Activated naive CD8-positive, alpha-beta T cell treated with anti-CD3 and anti-CD28 coated beads, Interleukin-2, amount 50 U/mL, for 24 hours (primary cell): ENCODE results near the gene FGGY.
A peak's percentile ranks its signal among the peaks of the same experiment; 100 is the strongest.
"Not testable (repeated sequence)": the region's sequence is repeated elsewhere in the genome, so short reads cannot be mapped to it uniquely, and the experiment has no call there.

Source experiments
- ATAC-seq: fragments of 150-1000 bp; cut with Tn5 transposase; one replicate; pipeline ENCODE4 v1.10.0; 2021
- DNase-seq: peaks from one replicate; pipeline ENCODE4 v3.0.0; 2021
- H3K27ac Mint-ChIP-seq: one replicate; pipeline ENCODE4 v1.8.0; 2021; ENCODE audit warnings: mild to moderate bottlenecking, mixed read lengths
- H3K27me3 Mint-ChIP-seq: one replicate; pipeline ENCODE4 v1.8.0; 2021; ENCODE audit warnings: mixed read lengths
- H3K36me3 Mint-ChIP-seq: one replicate; pipeline ENCODE4 v1.8.0; 2021; ENCODE audit warnings: low read depth, mixed read lengths
- H3K4me1 Mint-ChIP-seq: one replicate; pipeline ENCODE4 v1.8.0; 2021; ENCODE audit warnings: mixed read lengths
- H3K4me3 Mint-ChIP-seq: one replicate; pipeline ENCODE4 v1.8.0; 2021; ENCODE audit warnings: mild to moderate bottlenecking, moderate library complexity, mixed read lengths
- H3K9me3 Mint-ChIP-seq: one replicate; pipeline ENCODE4 v1.8.0; 2021; ENCODE audit warnings: mixed read lengths

Gene FGGY

DNA sequence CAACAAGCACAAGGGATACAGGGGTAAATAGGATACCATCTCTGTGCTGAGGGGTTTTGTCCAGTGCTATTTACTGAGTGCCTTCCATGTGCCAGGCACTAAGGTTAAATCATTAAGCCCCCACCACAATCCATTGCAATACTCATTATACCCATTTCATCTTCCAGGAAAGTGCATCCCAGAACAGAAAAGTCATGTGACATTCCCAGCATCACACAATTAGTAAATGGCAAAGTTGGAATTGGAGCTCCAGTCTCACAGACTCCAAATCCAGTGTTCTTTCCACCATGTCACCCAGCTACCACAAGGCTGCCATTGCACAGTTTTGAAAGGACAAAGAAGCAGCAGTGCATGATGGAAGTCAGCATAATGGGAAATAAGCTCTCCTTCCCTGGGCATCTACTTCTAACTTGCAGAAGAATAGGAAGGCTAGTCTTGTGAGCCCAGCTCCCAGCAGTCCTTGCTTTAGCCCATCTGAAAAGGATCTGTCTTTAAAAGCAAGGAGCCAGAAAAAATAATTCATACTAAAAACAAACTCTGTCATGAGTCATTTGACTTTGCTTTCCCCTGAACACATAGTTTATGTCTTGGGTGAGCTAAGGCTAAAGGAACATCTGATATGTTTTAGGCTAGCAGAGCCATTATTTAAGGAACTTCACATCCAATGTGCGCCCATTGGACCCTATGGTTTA, 406.5 kb downstream of the FGGY start:
- H3K4me1 Mint-ChIP-seq: peaks cover 6% of the 10 kb centered on the region
- H3K4me3 Mint-ChIP-seq: no peak overlapping the region
- ATAC-seq (no peak), DNase-seq (no peak)
- no peaks in the 10 kb centered on the region for H3K36me3 Mint-ChIP-seq
- no peaks in the 10 kb centered on the region for H3K27me3 Mint-ChIP-seq
- H3K27ac Mint-ChIP-seq: no peak overlapping the region
- no peaks in the 10 kb centered on the region for H3K9me3 Mint-ChIP-seq

- Mint-ChIP-seq H3K4me1 (peaks cover 3% of the 10 kb centered on the region), H3K27ac (no peak overlapping the region), H3K4me3 (no peak overlapping the region), H3K36me3 (no peaks in the 10 kb centered on the region), H3K9me3 (no peaks in the 10 kb centered on the region), H3K27me3 (no peaks in the 10 kb centered on the region)
- ATAC-seq (no peak), DNase-seq (no peak)
These were observed 407.1 kb downstream of the FGGY start for GRCh38 chr1:59703918-59704378.

DNA sequence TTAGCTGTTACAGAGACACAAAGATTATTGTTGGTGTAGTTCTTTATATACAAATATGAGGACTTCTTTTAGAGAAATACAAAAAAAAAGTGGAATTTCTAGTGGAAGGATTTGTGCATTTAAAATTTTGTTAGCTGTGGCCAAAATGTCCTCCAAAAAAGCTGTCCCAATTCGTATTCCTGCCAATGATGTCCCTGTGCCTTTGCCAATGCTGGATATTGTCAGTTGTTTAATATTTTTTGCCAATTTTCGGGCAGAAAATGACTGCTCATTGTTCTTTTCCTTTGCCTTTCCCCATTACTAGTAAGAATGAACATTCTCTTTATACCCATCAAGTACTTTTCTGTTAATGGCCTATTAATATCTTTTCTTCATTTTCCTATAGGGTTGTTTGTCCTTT, 407.8 kb downstream of the FGGY start:
- Mint-ChIP-seq H3K27me3 (no peaks in the 10 kb centered on the region), H3K4me3 (no peak overlapping the region), H3K4me1 (no peaks in the 10 kb centered on the region), H3K36me3 (no peaks in the 10 kb centered on the region), H3K9me3 (no peaks in the 10 kb centered on the region), H3K27ac (no peak overlapping the region)
- no peak for DNase-seq
- ATAC-seq: no peak

DNA sequence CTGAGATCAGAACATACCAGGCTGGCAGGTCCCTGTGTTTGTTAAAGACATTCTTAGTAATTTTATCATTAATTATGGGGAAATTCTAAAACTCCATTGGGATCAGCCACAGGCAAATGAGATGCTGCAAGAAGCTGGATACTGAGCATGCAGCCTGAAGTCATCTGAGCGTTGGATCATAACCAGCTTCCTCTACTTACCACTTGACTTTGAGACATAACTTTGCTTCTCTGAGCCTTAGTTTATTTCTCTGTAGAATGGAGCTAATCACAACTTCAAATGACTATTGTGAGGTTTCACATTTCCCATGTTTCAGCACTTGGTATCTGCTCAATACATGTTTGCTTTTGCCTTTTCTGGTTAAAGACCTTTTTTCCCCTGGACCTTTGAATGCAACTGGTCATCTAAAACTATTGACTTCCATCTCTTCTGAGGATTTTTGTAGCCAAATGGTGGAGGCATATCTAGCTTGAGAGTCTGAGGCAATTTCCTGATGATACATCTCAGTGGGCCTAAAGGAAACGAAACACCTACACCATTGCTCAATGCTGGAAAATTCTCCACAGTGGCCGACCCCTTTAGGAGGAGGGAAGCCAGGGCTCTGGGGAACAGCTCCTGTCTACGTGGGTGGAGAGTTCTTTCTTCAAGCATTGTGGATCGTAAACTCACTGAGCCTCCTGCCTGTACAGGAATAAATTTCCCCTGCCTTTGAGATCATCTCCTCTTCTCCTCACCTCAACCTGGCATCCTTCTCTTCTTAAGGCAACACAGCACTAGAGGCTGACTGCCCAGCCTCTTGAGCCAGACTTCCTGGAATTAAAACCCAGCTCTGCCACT, 408.8 kb downstream of the FGGY start:
- H3K9me3 Mint-ChIP-seq: no peaks in the 10 kb centered on the region
- no peak overlapping the region for H3K27ac Mint-ChIP-seq
- peaks cover 2% of the 10 kb centered on the region for H3K36me3 Mint-ChIP-seq
- no peaks in the 10 kb centered on the region for H3K4me1 Mint-ChIP-seq
- H3K4me3 Mint-ChIP-seq: no peak overlapping the region
- DNase-seq (no peak), ATAC-seq (no peak)
- no peaks in the 10 kb centered on the region for H3K27me3 Mint-ChIP-seq

GRCh38 chr1:59706303-59706599, 409.4 kb downstream of the FGGY start:
- Mint-ChIP-seq H3K4me1 (no peaks in the 10 kb centered on the region), H3K27me3 (no peaks in the 10 kb centered on the region), H3K27ac (no peak overlapping the region), H3K4me3 (no peak overlapping the region), H3K36me3 (peaks cover 2% of the 10 kb centered on the region), H3K9me3 (no peaks in the 10 kb centered on the region)
- no peak for ATAC-seq
- DNase-seq: no peak

DNA sequence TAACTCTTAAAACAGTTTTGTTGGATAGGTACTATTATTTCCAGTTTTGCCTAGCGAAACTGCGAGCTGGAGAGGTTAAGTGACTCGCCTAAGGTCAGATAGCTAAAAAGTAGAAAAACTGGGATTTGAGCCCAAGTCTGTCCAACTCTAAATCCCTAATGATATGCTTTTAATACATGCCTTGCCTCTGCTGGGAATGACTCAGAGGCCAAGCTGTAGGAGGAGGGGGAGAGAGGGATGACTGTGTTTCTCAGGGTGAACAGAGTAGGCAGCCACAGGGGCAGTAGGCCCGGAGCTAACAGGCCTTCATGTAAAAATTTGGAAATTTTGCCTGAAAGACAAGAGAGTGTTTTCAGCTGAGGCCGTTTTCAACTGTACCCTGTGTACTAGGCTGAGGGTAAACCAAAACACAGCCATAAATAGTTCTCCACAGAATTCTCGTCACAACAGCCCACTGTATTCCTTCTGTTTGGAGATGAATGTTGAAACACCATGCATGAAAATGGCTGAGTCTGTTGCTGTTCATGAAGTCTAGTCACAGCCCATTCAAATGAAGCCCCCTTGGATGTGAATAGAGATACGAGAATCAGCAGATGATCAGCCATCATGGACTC, 410.4 kb downstream of the FGGY start:
- Mint-ChIP-seq H3K27ac (no peak overlapping the region), H3K27me3 (no peaks in the 10 kb centered on the region), H3K4me3 (no peak overlapping the region), H3K36me3 (peaks cover 2% of the 10 kb centered on the region), H3K9me3 (no peaks in the 10 kb centered on the region), H3K4me1 (no peaks in the 10 kb centered on the region)
- ATAC-seq: no peak
- no peak for DNase-seq

DNA sequence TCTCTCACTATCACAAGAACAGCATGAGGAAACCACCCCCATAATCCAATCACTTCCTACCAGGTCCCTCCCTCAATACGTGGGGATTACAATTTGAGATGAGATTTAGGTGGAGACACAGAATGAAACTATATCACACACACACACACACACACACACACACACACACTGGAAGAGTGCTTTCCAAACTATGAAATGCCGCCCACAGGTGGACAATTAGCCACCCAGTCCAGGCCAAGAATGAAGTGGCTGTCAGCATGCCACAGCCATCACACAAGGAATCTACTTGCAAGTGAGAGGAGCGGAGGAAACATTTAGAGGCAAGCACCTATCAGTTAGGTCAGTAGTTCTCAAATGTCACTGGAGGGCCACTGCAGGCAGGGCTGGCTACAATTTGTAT, 412.4 kb downstream of the FGGY start:
- H3K9me3 Mint-ChIP-seq: no peaks in the 10 kb centered on the region
- no peaks in the 10 kb centered on the region for H3K4me1 Mint-ChIP-seq
- no peak overlapping the region for H3K27ac Mint-ChIP-seq
- H3K4me3 Mint-ChIP-seq: no peak overlapping the region
- ATAC-seq (no peak), DNase-seq (no peak)
- no peaks in the 10 kb centered on the region for H3K27me3 Mint-ChIP-seq
- peaks cover 2% of the 10 kb centered on the region for H3K36me3 Mint-ChIP-seq

GRCh38 chr1:59710920-59711319, 414.0 kb downstream of the FGGY start:
- not testable (repeated sequence) for H3K27ac Mint-ChIP-seq, H3K4me3 Mint-ChIP-seq, H3K27me3 Mint-ChIP-seq, DNase-seq, H3K4me1 Mint-ChIP-seq, ATAC-seq, H3K36me3 Mint-ChIP-seq, H3K9me3 Mint-ChIP-seq

DNA sequence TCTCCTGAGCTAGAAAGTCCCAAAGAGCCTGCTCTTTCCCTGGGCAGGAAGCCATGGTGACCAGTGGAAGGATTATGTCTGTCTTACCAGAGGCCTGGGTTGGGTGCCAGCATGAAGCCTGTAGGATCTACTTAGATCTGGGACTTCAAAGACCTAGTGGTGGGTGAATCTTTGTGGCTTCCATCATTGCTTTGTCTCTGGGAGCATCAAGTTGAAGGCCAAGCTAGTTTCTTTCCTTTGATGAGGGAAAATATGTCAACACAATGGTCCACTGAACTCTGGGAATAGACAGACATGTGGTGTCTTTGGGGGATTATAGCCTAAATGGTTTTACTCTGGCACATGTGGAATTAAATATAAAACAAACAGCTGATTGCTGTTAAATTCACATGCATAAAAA, 417.3 kb downstream of the FGGY start:
- Mint-ChIP-seq H3K4me1 (no peaks in the 10 kb centered on the region), H3K9me3 (no peaks in the 10 kb centered on the region)

GRCh38 chr1:59714966-59715365, 418.1 kb downstream of the FGGY start:
- no peak for ATAC-seq
- H3K27me3 Mint-ChIP-seq: no peaks in the 10 kb centered on the region
- H3K4me1 Mint-ChIP-seq: no peaks in the 10 kb centered on the region
- H3K9me3 Mint-ChIP-seq: no peaks in the 10 kb centered on the region
- H3K36me3 Mint-ChIP-seq: peaks cover 2% of the 10 kb centered on the region
- no peak overlapping the region for H3K4me3 Mint-ChIP-seq
- no peak overlapping the region for H3K27ac Mint-ChIP-seq
- no peak for DNase-seq

More for the DNA sequence above, 417.3 kb downstream of the FGGY start:
- Mint-ChIP-seq H3K27me3 (no peaks in the 10 kb centered on the region), H3K27ac (no peak overlapping the region), H3K36me3 (peaks cover 2% of the 10 kb centered on the region), H3K4me3 (no peak overlapping the region)
- DNase-seq (no peak), ATAC-seq (no peak)

DNA sequence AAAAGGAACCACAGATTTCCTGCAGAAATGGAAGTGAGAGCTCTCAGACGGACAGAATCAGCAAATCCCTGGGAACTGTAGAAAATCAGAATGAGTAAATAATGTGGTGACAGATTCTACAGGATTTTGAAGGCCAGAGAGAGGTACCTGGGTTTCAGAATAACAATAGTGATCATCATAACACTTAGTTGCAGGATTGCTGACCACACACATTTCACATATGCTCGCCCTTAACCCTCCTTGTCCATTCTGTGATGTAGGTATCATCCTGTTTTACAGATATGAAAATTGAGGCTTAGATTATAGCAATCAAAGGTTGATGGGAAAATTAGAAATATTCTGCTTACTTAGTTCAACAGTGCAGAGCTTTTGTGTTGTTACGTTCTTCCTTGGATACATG, 419.9 kb downstream of the FGGY start:
- H3K9me3 Mint-ChIP-seq: no peaks in the 10 kb centered on the region
- no peak overlapping the region for H3K27ac Mint-ChIP-seq
- no peaks in the 10 kb centered on the region for H3K4me1 Mint-ChIP-seq
- no peaks in the 10 kb centered on the region for H3K36me3 Mint-ChIP-seq
- no peaks in the 10 kb centered on the region for H3K27me3 Mint-ChIP-seq
- no peak overlapping the region for H3K4me3 Mint-ChIP-seq
- DNase-seq (no peak), ATAC-seq (no peak)

- peak; percentile 28 for ATAC-seq
- Mint-ChIP-seq H3K4me3 (no peak overlapping the region), H3K27ac (no peak overlapping the region), H3K4me1 (no peaks in the 10 kb centered on the region), H3K9me3 (no peaks in the 10 kb centered on the region), H3K27me3 (no peaks in the 10 kb centered on the region), H3K36me3 (no peaks in the 10 kb centered on the region)
- no peak for DNase-seq
These were observed 421.4 kb downstream of the FGGY start for GRCh38 chr1:59718064-59718988.

- Mint-ChIP-seq H3K4me1 (no peaks in the 10 kb centered on the region), H3K36me3 (no peaks in the 10 kb centered on the region), H3K27ac (no peak overlapping the region), H3K4me3 (no peak overlapping the region), H3K9me3 (no peaks in the 10 kb centered on the region), H3K27me3 (no peaks in the 10 kb centered on the region)
- no peak for DNase-seq
- no peak for ATAC-seq
These were observed 422.1 kb downstream of the FGGY start for GRCh38 chr1:59718989-59719360.

DNA sequence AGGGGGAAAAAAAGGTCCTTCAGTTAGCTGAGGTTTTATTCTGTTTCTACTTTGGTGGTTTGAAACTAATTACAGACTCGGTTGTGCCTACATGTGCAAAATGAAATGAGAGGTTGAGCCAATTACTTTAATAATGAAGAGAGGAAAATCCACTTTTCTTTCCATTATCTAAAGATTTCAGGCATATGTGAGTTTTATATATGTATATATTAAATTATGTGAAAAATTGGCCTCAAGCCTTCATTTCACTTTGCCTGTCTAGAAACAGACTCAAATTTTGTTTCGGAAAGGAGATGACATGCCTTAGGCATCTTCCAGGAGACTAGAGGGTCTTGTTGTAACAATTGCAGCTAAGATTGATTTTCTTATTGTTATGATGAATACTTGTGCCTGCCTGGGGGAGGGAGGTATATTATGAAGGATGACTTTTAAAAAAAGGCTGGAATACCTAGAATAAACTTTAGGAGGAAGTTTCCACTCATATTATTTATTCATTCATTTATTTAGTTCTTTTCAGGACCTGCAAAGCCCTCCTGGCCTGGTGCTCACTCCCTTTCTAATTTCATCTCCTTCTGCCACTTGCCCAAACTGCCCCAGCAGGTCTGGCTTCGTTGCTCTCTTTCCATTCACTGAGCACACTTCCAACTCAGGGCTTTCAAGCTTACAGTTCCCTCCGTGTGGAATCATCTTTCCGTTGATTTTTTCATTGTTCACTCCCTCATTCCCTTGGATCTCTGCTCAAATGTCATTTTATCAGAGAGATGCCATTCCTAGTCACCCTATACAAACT, 423.6 kb downstream of the FGGY start:
- H3K4me1 Mint-ChIP-seq: no peaks in the 10 kb centered on the region
- no peaks in the 10 kb centered on the region for H3K27me3 Mint-ChIP-seq

More for the DNA sequence above, 423.6 kb downstream of the FGGY start:
- Mint-ChIP-seq H3K9me3 (no peaks in the 10 kb centered on the region), H3K4me3 (no peak overlapping the region), H3K36me3 (no peaks in the 10 kb centered on the region), H3K27ac (no peak overlapping the region)
- DNase-seq: no peak
- ATAC-seq: no peak
